Measurements from ENCODE around the gene GNAO1.

Gene GNAO1

GRCh38 chr16:56266641-56267607, 75.6 kb downstream of the GNAO1 start:
- no peak for ATAC-seq (replicated peaks)
- peaks cover 45 to 57% of the 10 kb centered on the region in 2 donors for H3K4me1 Mint-ChIP-seq (ENCODE audit: low read depth in 2 of 2)
- no peak overlapping the region for H3K4me3 Mint-ChIP-seq
- peaks cover 8% of the 10 kb centered on the region for H3K36me3 Mint-ChIP-seq (ENCODE audit: insufficient read depth)
- no peaks in the 10 kb centered on the region for H3K9me3 Mint-ChIP-seq
- DNase-seq = no peak
- no peaks in the 10 kb centered on the region for H3K27me3 Mint-ChIP-seq
- no peak overlapping the region for H3K27ac Mint-ChIP-seq

- ATAC-seq (replicated peaks) (no peak), DNase-seq (no peak)
- peak overlapping the region in 1 of 2 donors; percentile 20 for H3K27ac Mint-ChIP-seq
- H3K36me3 Mint-ChIP-seq (ENCODE audit: insufficient read depth) = peaks cover 4% of the 10 kb centered on the region
- no peaks in the 10 kb centered on the region for H3K27me3 Mint-ChIP-seq
- H3K9me3 Mint-ChIP-seq = no peaks in the 10 kb centered on the region
- H3K4me1 Mint-ChIP-seq (ENCODE audit: low read depth in 2 of 2) = peaks cover 35 to 47% of the 10 kb centered on the region in 2 donors
- no peak overlapping the region for H3K4me3 Mint-ChIP-seq
These were observed 76.6 kb downstream of the GNAO1 start for GRCh38 chr16:56267888-56268287.

DNA sequence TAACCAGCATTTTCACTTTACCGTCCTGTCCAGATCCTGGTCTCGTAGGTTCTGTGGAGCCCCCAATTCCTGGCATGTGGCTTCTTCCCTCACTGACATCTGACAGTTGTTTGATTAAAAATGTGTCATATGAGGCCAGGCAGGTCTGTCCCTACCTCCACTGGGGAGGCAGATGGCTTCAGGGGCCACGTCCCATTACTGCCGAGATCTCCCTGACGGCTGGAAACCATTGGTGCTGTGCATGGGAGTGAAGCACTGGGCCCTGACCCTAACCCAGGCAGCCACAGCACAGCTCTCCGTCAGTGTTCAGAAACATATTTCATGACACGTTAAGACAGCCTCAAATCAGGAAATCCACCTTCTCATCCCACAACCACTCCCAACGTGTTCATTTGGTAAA, 77.5 kb downstream of the GNAO1 start:
- no peak for DNase-seq
- Mint-ChIP-seq H3K27me3 (no peaks in the 10 kb centered on the region), H3K27ac (peak overlapping the region; percentile 60 to 88), H3K4me1 (ENCODE audit: low read depth in 2 of 2) (peaks cover 26 to 38% of the 10 kb centered on the region in 2 donors), H3K9me3 (no peaks in the 10 kb centered on the region), H3K36me3 (ENCODE audit: insufficient read depth) (peaks cover 4% of the 10 kb centered on the region), H3K4me3 (no peak overlapping the region)
- ATAC-seq (replicated peaks) = no peak

DNA sequence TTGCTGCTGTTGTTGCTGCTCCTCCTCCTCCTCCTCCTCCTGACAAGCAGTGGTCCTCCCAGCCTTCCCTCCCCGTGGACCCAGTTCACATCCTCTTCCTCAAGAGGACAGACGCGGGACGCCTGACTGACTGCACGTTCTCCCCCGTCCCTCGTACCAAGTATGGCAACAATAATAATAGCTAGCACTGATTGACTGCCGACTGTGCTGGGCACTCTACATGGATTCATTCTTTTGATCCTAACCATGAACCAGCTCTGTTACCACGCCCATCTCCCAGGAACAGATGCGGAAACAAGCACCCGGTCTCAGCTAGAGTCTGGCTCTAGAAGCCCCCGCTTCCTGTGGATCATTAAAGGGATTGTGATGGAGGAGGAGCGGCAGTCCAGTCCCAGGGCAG, 78.0 kb downstream of the GNAO1 start:
- peaks cover 27 to 33% of the 10 kb centered on the region in 2 donors for H3K4me1 Mint-ChIP-seq (ENCODE audit: low read depth in 2 of 2)
- H3K9me3 Mint-ChIP-seq = no peaks in the 10 kb centered on the region
- H3K27ac Mint-ChIP-seq = peak overlapping the region; percentile 60 to 88
- no peak overlapping the region for H3K4me3 Mint-ChIP-seq
- ATAC-seq (replicated peaks) = no peak
- no peaks in the 10 kb centered on the region for H3K27me3 Mint-ChIP-seq
- peaks cover 4% of the 10 kb centered on the region for H3K36me3 Mint-ChIP-seq (ENCODE audit: insufficient read depth)
- DNase-seq = no peak

GRCh38 chr16:56269811-56270684, 78.8 kb downstream of the GNAO1 start:
- no peaks in the 10 kb centered on the region for H3K27me3 Mint-ChIP-seq
- H3K4me1 Mint-ChIP-seq (ENCODE audit: low read depth in 2 of 2) = peaks cover 24 to 30% of the 10 kb centered on the region in 2 donors
- H3K27ac Mint-ChIP-seq = peak overlapping the region in 1 of 2 donors; percentile 88
- H3K4me3 Mint-ChIP-seq = no peak overlapping the region
- no peaks in the 10 kb centered on the region for H3K9me3 Mint-ChIP-seq
- H3K36me3 Mint-ChIP-seq (ENCODE audit: insufficient read depth) = peaks cover 4% of the 10 kb centered on the region
- ATAC-seq (replicated peaks) = no peak
- DNase-seq = no peak

GRCh38 chr16:56270828-56271227, 79.5 kb downstream of the GNAO1 start:
- Mint-ChIP-seq H3K27ac (no peak overlapping the region), H3K27me3 (no peaks in the 10 kb centered on the region), H3K4me3 (no peak overlapping the region), H3K4me1 (ENCODE audit: low read depth in 2 of 2) (peaks cover 22 to 25% of the 10 kb centered on the region in 2 donors), H3K9me3 (no peaks in the 10 kb centered on the region), H3K36me3 (ENCODE audit: insufficient read depth) (peaks cover 4% of the 10 kb centered on the region)
- DNase-seq (no peak), ATAC-seq (replicated peaks) (no peak)

DNA sequence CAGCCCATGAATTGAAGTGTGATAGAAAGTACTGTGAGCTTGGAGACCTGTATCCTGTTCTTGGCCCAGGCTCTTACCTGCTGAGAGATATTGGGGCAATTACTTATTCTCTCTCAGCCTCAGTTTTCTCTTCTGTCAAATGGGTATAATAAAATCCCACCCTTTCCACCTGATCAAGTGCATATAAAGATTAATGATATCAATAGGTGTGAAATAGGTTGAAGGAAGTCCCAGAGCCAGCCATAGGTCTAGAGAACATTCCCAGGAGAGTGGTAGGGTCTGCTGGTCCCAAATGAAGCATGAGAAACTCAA, 81.2 kb downstream of the GNAO1 start:
- peaks cover 19 to 24% of the 10 kb centered on the region in 2 donors for H3K4me1 Mint-ChIP-seq (ENCODE audit: low read depth in 2 of 2)
- no peaks in the 10 kb centered on the region for H3K9me3 Mint-ChIP-seq
- H3K27me3 Mint-ChIP-seq = no peaks in the 10 kb centered on the region
- ATAC-seq (replicated peaks) (no peak), DNase-seq (no peak)
- no peak overlapping the region for H3K4me3 Mint-ChIP-seq
- H3K27ac Mint-ChIP-seq = no peak overlapping the region
- peaks cover 4% of the 10 kb centered on the region for H3K36me3 Mint-ChIP-seq (ENCODE audit: insufficient read depth)

DNA sequence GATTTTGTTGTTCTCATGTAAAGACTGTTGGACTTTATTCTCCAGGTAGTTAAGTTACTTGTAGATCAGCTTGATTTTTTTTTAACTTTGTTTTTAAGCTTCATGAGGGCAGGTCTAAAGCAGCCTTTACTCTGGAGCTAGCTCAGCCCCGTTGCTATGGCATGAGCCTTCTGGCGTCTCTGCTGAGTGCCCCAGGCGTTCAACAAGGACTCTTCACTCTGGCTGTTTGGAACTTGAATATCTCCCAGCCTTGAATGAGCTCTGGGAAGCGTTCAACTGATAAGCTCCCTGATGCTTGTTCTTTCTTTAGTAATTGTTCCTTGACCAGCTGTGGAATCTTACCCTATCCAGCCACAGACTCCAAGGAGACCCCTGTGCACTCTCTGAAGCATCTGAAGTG, 82.3 kb downstream of the GNAO1 start:
- no peaks in the 10 kb centered on the region for H3K9me3 Mint-ChIP-seq
- H3K27ac Mint-ChIP-seq = no peak overlapping the region
- H3K4me3 Mint-ChIP-seq = no peak overlapping the region
- ATAC-seq (replicated peaks) = no peak
- no peaks in the 10 kb centered on the region for H3K27me3 Mint-ChIP-seq
- H3K36me3 Mint-ChIP-seq (ENCODE audit: insufficient read depth) = peaks cover 5% of the 10 kb centered on the region
- peaks cover 21 to 27% of the 10 kb centered on the region in 2 donors for H3K4me1 Mint-ChIP-seq (ENCODE audit: low read depth in 2 of 2)
- no peak for DNase-seq

DNA sequence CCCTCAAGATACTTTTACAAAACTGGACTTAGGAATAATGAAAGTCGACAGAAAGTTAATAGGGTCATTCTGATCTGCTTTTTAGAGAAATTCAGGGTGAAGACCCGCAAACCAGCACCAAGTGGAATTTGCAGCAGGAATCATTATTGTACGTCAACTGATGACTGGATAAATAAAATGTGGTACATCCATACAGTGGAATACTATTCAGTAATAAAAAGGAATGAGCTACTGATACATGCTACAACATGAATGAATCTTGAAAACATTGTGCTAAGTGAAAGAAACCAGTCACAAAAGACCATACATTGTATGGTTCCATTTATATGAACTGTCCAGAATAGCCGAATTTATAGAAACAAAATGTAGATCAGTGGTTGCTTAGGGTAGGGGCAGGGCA, 83.1 kb downstream of the GNAO1 start:
- Mint-ChIP-seq H3K27me3 (no peaks in the 10 kb centered on the region), H3K36me3 (ENCODE audit: insufficient read depth) (peaks cover 10% of the 10 kb centered on the region), H3K9me3 (no peaks in the 10 kb centered on the region), H3K4me3 (no peak overlapping the region), H3K4me1 (ENCODE audit: low read depth in 2 of 2) (peaks cover 27 to 28% of the 10 kb centered on the region in 2 donors), H3K27ac (no peak overlapping the region)
- ATAC-seq (replicated peaks) (no peak), DNase-seq (no peak)

DNA sequence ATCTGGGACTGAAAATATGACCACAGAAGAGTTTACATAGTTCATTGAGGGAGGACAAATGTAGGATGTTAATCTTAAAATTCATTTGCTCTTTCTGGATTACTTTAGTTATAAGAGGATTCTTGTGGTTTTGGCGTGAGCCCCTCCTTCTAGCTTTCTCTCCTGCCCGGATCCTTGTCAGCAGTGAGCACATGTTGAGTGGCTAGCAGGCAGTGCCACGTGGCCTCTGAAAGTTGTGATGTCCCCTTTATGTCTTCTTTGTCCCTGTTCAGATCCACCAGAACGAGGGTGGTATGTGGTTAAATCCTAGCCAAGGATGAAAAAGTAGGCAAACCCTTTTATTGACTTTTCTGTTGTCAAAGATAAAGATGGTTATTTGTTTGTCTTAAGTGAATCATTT, 83.8 kb downstream of the GNAO1 start:
- H3K9me3 Mint-ChIP-seq = no peaks in the 10 kb centered on the region
- ATAC-seq (replicated peaks) = no peak
- H3K27ac Mint-ChIP-seq = no peak overlapping the region
- H3K36me3 Mint-ChIP-seq (ENCODE audit: insufficient read depth) = peaks cover 8% of the 10 kb centered on the region
- H3K27me3 Mint-ChIP-seq = no peaks in the 10 kb centered on the region
- no peak overlapping the region for H3K4me3 Mint-ChIP-seq
- DNase-seq = no peak
- peaks cover 33% of the 10 kb centered on the region in 2 donors for H3K4me1 Mint-ChIP-seq (ENCODE audit: low read depth in 2 of 2)

- Mint-ChIP-seq H3K4me1 (ENCODE audit: low read depth in 2 of 2) (peaks cover 35 to 39% of the 10 kb centered on the region in 2 donors), H3K9me3 (no peaks in the 10 kb centered on the region), H3K27ac (peak overlapping the region in 1 of 2 donors; percentile 29), H3K36me3 (ENCODE audit: insufficient read depth) (peaks cover 11% of the 10 kb centered on the region), H3K27me3 (no peaks in the 10 kb centered on the region), H3K4me3 (no peak overlapping the region)
- ATAC-seq (replicated peaks) (no peak), DNase-seq (no peak)
These were observed 84.5 kb downstream of the GNAO1 start for GRCh38 chr16:56275801-56276200.

DNA sequence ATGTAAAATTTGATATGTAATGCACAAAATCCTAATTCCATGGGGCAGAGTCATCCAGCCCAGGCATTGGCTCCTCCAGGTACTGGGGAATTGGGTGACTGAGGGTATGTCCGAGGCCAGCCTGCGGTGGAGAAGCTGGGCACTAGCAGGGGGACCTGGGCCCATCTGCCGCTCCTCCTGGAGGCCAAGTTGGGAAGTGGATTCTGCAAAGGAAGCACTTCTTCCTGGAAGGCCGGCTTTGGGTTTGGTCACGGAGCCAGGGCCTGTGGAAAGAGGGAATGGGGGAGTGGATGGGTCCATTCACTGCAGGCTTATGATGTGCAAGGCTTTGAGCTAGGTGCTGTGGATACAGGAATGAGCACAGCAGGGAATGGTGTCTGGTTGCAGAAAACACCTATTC, 85.8 kb downstream of the GNAO1 start:
- ATAC-seq (replicated peaks) = no peak
- H3K9me3 Mint-ChIP-seq = no peaks in the 10 kb centered on the region

GRCh38 chr16:56278196-56278855, 87.0 kb downstream of the GNAO1 start:
- peaks cover 11% of the 10 kb centered on the region for H3K36me3 Mint-ChIP-seq (ENCODE audit: insufficient read depth)
- DNase-seq (no peak), ATAC-seq (replicated peaks) (no peak)
- no peaks in the 10 kb centered on the region for H3K9me3 Mint-ChIP-seq
- H3K4me1 Mint-ChIP-seq (ENCODE audit: low read depth in 2 of 2) = peaks cover 41 to 44% of the 10 kb centered on the region in 2 donors
- no peaks in the 10 kb centered on the region for H3K27me3 Mint-ChIP-seq
- peak overlapping the region; percentile 82 for H3K4me3 Mint-ChIP-seq
- H3K27ac Mint-ChIP-seq = peak overlapping the region; percentile 91 to 93

More for the DNA sequence above, 85.8 kb downstream of the GNAO1 start:
- peaks cover 41 to 44% of the 10 kb centered on the region in 2 donors for H3K4me1 Mint-ChIP-seq (ENCODE audit: low read depth in 2 of 2)
- H3K36me3 Mint-ChIP-seq (ENCODE audit: insufficient read depth) = peaks cover 11% of the 10 kb centered on the region
- H3K27me3 Mint-ChIP-seq = no peaks in the 10 kb centered on the region
- H3K4me3 Mint-ChIP-seq = peak overlapping the region in 1 of 2 donors; percentile 82
- no peak for DNase-seq
- peak overlapping the region; percentile 90 to 93 for H3K27ac Mint-ChIP-seq
